Transverse colon (tissue), 4 donors: Measurements from ENCODE around the gene SATB2.

Experiments
- CTCF ChIP-seq, 5 experiments: fragments of 200-600 bp in 3 of 5; fragments of 450-650 bp in 2 of 5; sonication (generic) in 3 of 5; IDR thresholded peaks; 1 replicate in 2 of 5; 2 replicates in 3 of 5; pipeline ENCODE4 v1.5.1; 2016 to 2017; ENCODE audit warnings: antibody characterized with exemption in 5 of 5, inconsistent platforms in 3 of 5, mild to moderate bottlenecking in 2 of 5, moderate library complexity in 1 of 5
- EP300 ChIP-seq: sonication (generic); formaldehyde crosslinking; IDR thresholded peaks from one replicate; pipeline ENCODE4 v1.6.1; 2017; ENCODE audit warnings: antibody characterized with exemption, low read depth
- POLR2A ChIP-seq: fragments of 450-650 bp; IDR thresholded peaks from one replicate; pipeline ENCODE4 v1.6.1; 2016; ENCODE audit warnings: antibody characterized with exemption, mild to moderate bottlenecking, moderate library complexity
- POLR2AphosphoS5 ChIP-seq, 3 donors: sonication (generic); formaldehyde crosslinking; IDR thresholded peaks; one replicate each; pipeline ENCODE4 v1.6.1; 2016; ENCODE audit warnings: antibody characterized with exemption in 3 of 3

GRCh38 chr2:199446996-199447576 lies 10.7 kb downstream of the SATB2 start:
- TF ChIP-seq CTCF (IDR thresholded peaks at IDR 0.05) (no peak), POLR2A (no peak), POLR2AphosphoS5 (IDR thresholded peaks at IDR 0.05) (no peak), EP300 (no peak)
